Activated CD8-positive, alpha-beta T cell treated with anti-CD3 and anti-CD28 coated beads, Interleukin-2, amount 10 ng/mL, durations not matched to agents 7 days and 5 days (primary cell): ENCODE data around the gene FFAR3. TPM values are rescaled to one million over a fixed set of nuclear protein-coding genes. Genes with fewer than 3 reads are reported as not detected.

Experiments
- ATAC-seq: fragments of 150-1000 bp; cut with Tn5 transposase; one replicate; pipeline ENCODE4 v1.10.0; 2021; ENCODE audit warnings: moderate library complexity
- CTCF ChIA-PET: fragments of 350-600 bp; sonication (Branson Sonifier 250); formaldehyde crosslinking; loops from one replicate; lab custom pipeline; 2021; ENCODE audit warnings: antibody characterized with exemption; lab: Charles Lee
- POLR2A ChIA-PET: fragments of 350-600 bp; sonication (Branson Sonifier 250); formaldehyde crosslinking; loops from one replicate; lab custom pipeline; 2021; ENCODE audit warnings: antibody characterized with exemption; lab: Charles Lee
- DNase-seq: peaks from one replicate; pipeline ENCODE4 v3.0.0-alpha.2; 2020
- H3K27ac Mint-ChIP-seq: one replicate; pipeline ENCODE4 v1.8.0; 2021; ENCODE audit warnings: mild to moderate bottlenecking, mixed read lengths
- H3K27me3 Mint-ChIP-seq: one replicate; pipeline ENCODE4 v1.8.0; 2021; ENCODE audit warnings: low read depth, mixed read lengths
- H3K36me3 Mint-ChIP-seq: one replicate; pipeline ENCODE4 v1.8.0; 2021; ENCODE audit warnings: low read depth, mixed read lengths
- H3K4me1 Mint-ChIP-seq: one replicate; pipeline ENCODE4 v1.8.0; 2021; ENCODE audit warnings: low read depth, mixed read lengths
- H3K4me3 Mint-ChIP-seq: one replicate; pipeline ENCODE4 v1.8.0; 2021; ENCODE audit warnings: mild to moderate bottlenecking, mixed read lengths
- H3K9me3 Mint-ChIP-seq: one replicate; pipeline ENCODE4 v1.8.0; 2022; ENCODE audit warnings: mixed read lengths; ENCODE audit not compliant: insufficient read depth
- total RNA-seq, 2 experiments: library from RNA; stranded (reverse); gene quantifications; one replicate each; pipeline ENCODE4 v1.2.3, GENCODE V29; 2021

Gene FFAR3
- total RNA-seq, 2 experiments from 2014 or later = not detected

DNA sequence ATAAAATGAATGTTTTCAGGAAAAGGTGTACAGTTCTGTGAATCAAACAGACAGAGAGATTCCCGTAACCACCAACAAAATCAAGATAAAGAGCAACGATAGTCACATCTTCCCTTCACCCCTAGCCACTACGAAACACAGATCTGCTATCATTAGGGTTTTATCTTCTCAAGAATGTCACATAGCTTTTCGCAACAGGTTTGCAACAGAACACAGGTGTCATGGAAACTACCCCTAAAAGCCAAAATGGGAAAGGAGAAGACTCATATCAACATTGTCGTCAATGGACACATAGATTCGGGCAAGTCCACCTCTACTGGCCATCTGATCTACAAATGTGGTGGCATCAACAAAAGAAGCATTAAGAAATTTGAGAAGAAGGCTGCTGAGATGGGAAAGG, 23.7 kb downstream of the FFAR3 start:
- DNase-seq (no peak), ATAC-seq (no peak)
- ChIA-PET POLR2A (no interaction called here), CTCF (interaction anchor here (1.0 kb wide), 1 partner anchor 50 kb away, joined by 3 read pairs; no protein-coding TSS in a partner anchor)
- Mint-ChIP-seq H3K36me3 (peaks cover 7% of the 10 kb centered on the region), H3K27me3 (peaks cover 19% of the 10 kb centered on the region), H3K27ac (no peak overlapping the region), H3K4me1 (no peaks in the 10 kb centered on the region), H3K4me3 (no peak overlapping the region), H3K9me3 (peaks cover 5% of the 10 kb centered on the region)

DNA sequence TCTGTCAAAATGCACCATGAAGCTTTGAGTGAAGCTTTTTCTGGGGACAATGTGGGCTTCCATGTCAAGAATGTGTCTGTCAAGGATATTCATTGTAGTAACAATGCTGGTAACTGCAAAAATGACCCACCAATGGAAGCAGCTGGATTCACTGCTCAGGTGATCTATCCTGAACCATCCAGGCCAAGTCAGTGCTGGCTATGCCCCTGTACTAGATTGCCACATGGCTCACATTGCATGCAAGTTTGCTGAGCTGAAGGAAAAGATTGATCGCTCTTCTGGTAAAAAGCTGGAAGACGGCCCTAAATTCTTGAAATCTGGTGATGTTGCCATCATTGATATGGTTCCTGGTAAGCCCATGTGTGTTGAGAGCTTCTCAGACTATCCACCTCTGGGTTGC, 25.3 kb downstream of the FFAR3 start:
- Mint-ChIP-seq H3K4me3 (no peak overlapping the region), H3K27me3 (peaks cover 16% of the 10 kb centered on the region), H3K27ac (no peak overlapping the region), H3K9me3 (peaks cover 7% of the 10 kb centered on the region), H3K36me3 (peaks cover 7% of the 10 kb centered on the region), H3K4me1 (no peaks in the 10 kb centered on the region)
- no peak for DNase-seq
- POLR2A ChIA-PET = no interaction called here
- CTCF ChIA-PET = interaction anchor here (1.6 kb wide), 1 partner anchor 112 kb away, joined by 5 read pairs; no protein-coding TSS in a partner anchor
- no peak for ATAC-seq

- no peak overlapping the region for H3K27ac Mint-ChIP-seq
- H3K9me3 Mint-ChIP-seq = peaks cover 7% of the 10 kb centered on the region
- H3K4me1 Mint-ChIP-seq = no peaks in the 10 kb centered on the region
- H3K36me3 Mint-ChIP-seq = peaks cover 5% of the 10 kb centered on the region
- no peak for DNase-seq
- ChIA-PET POLR2A (no interaction called here), CTCF (interaction anchor here (0.5 to 1.5 kb wide), 2 partner anchors 38 to 106 kb away, joined by 3 to 7 read pairs; no protein-coding TSS in a partner anchor)
- H3K4me3 Mint-ChIP-seq = no peak overlapping the region
- no peak for ATAC-seq
- H3K27me3 Mint-ChIP-seq = peaks cover 14% of the 10 kb centered on the region
Observed at GRCh38 chr19:35388277-35389054, 30.2 kb downstream of the FFAR3 start.

- ChIA-PET CTCF (no interaction called here), POLR2A (no interaction called here)
- H3K27me3 Mint-ChIP-seq = peaks cover 11% of the 10 kb centered on the region
- no peak overlapping the region for H3K27ac Mint-ChIP-seq
- ATAC-seq (no peak), DNase-seq (no peak)
- H3K9me3 Mint-ChIP-seq = peaks cover 7% of the 10 kb centered on the region
- no peaks in the 10 kb centered on the region for H3K4me1 Mint-ChIP-seq
- peaks cover 5% of the 10 kb centered on the region for H3K36me3 Mint-ChIP-seq
- no peak overlapping the region for H3K4me3 Mint-ChIP-seq
Observed at GRCh38 chr19:35389192-35389861, 31.1 kb downstream of the FFAR3 start.

- no peak for DNase-seq
- no peak for ATAC-seq
- CTCF ChIA-PET = no interaction called here
- H3K36me3 Mint-ChIP-seq = no peaks in the 10 kb centered on the region
- no peak overlapping the region for H3K4me3 Mint-ChIP-seq
- no peak overlapping the region for H3K27ac Mint-ChIP-seq
- no peaks in the 10 kb centered on the region for H3K4me1 Mint-ChIP-seq
- H3K27me3 Mint-ChIP-seq = peaks cover 9% of the 10 kb centered on the region
- no peaks in the 10 kb centered on the region for H3K9me3 Mint-ChIP-seq
- POLR2A ChIA-PET = no interaction called here
Observed at GRCh38 chr19:35392742-35393715, 34.8 kb downstream of the FFAR3 start.

DNA sequence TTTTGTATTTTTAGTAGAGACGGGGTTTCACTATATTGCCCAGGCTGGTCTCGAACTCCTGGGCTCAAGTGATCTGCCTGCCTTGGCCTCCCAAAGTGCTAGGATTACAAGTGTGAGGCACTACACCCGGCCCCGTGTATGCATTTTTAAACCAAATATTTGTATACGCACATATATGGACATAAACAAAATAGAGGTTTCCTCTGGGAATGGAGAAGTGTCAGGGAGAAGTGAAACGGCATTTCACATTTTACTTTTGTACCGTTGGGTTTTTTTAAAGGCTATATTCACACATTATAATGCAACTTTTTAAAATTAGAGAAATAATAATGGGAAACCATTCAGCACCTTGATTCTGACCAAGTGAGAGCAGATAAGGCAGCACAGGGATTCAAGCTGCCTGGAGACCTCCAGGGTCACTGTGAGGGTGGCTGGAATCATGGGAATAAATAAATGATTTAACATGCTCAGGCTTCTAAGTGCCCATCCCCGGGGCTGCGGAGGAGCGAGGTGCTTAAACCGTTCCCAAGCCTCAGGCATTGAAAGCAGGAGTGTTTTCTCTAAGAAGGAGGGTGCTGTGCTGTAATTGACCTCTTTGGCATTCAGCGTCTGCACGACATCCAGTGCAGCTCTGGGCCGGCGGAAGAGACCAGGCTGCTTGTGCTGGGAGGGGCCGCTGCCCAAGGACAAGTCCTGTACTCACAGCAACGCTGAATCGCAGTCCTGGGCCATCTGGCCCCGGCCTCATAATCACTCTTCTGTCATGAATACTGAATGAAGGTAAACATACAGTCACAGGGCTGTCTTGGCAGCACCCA, 37.3 kb downstream of the FFAR3 start:
- DNase-seq (no peak), ATAC-seq (no peak)
- peaks cover 9% of the 10 kb centered on the region for H3K27me3 Mint-ChIP-seq
- no peak overlapping the region for H3K27ac Mint-ChIP-seq
- ChIA-PET POLR2A (interaction anchor here (0.6 kb wide), 1 partner anchor 228 kb away, joined by 6 read pairs; no protein-coding TSS in a partner anchor), CTCF (no interaction called here)
- H3K9me3 Mint-ChIP-seq = no peaks in the 10 kb centered on the region
- H3K36me3 Mint-ChIP-seq = no peaks in the 10 kb centered on the region
- H3K4me3 Mint-ChIP-seq = no peak overlapping the region
- no peaks in the 10 kb centered on the region for H3K4me1 Mint-ChIP-seq

DNA sequence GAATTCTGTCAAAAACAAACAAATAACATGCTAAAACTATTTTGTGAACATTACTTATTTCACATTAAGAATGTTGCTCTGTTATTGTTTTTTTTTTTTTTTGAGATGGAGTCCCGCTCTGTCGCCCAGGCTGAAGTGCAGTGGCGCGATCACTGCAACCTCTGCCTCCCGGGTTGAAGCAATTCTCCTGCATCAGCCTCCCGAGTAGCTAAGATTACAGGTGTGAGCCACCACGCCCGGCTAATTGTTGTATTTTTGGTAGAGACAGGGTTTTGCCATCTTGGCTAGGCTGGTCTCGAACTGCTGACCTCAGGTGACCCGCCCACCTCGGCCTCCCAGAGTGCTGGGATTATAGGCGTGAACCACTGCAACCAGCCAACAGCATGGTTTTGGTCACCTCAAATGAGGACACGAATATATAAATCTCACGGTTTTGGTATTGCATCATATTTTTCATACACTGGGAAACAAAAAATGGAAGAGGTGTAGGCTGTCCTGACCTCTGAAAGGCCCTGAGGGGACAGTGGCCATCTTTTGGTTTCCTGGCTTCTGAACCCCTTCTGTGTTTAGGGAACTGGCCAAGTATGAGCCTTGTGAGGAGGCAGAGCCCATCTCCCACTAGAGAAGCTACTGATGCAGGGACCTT, 38.1 kb downstream of the FFAR3 start:
- H3K27me3 Mint-ChIP-seq = peaks cover 6% of the 10 kb centered on the region
- H3K4me1 Mint-ChIP-seq = no peaks in the 10 kb centered on the region
- H3K4me3 Mint-ChIP-seq = no peak overlapping the region
- no peaks in the 10 kb centered on the region for H3K36me3 Mint-ChIP-seq
- no peak for DNase-seq
- no peaks in the 10 kb centered on the region for H3K9me3 Mint-ChIP-seq
- H3K27ac Mint-ChIP-seq = no peak overlapping the region
- no peak for ATAC-seq
- ChIA-PET CTCF (no interaction called here), POLR2A (interaction anchor here (0.6 kb wide), 1 partner anchor 228 kb away, joined by 6 read pairs; no protein-coding TSS in a partner anchor)

DNA sequence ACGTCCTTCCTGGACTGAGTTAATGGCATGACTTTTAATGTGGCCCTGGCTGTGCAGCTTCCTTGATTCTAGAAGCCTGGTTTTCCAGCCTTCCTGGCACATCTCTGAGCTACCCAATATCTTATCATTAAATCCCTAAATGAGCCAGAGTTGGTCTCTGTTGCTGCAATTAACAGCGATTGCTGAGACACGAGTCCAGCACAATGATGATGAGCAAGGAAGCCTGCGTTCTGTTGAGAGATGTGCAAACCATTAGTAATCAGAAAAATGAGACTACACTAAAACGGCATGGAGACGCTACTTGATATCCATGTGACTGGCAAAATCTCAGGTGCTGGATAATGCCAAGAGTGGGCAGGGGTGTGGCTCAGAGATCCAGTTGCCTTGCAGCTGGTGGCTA, 38.8 kb downstream of the FFAR3 start:
- ATAC-seq (no peak), DNase-seq (no peak)
- no peaks in the 10 kb centered on the region for H3K9me3 Mint-ChIP-seq
- no peaks in the 10 kb centered on the region for H3K36me3 Mint-ChIP-seq
- no peak overlapping the region for H3K4me3 Mint-ChIP-seq
- H3K27ac Mint-ChIP-seq = no peak overlapping the region
- CTCF ChIA-PET = no interaction called here
- POLR2A ChIA-PET = no interaction called here
- H3K4me1 Mint-ChIP-seq = no peaks in the 10 kb centered on the region
- H3K27me3 Mint-ChIP-seq = peaks cover 6% of the 10 kb centered on the region

- H3K4me1 Mint-ChIP-seq = peaks cover 2% of the 10 kb centered on the region
- ChIA-PET CTCF (interaction anchor here (0.7 kb wide), 1 partner anchor 64 kb away, joined by 3 read pairs; no protein-coding TSS in a partner anchor), POLR2A (no interaction called here)
- H3K4me3 Mint-ChIP-seq = no peak overlapping the region
- no peaks in the 10 kb centered on the region for H3K36me3 Mint-ChIP-seq
- DNase-seq (no peak), ATAC-seq (no peak)
- H3K27ac Mint-ChIP-seq = no peak overlapping the region
- peaks cover 6% of the 10 kb centered on the region for H3K27me3 Mint-ChIP-seq
- H3K9me3 Mint-ChIP-seq = no peaks in the 10 kb centered on the region
Observed at GRCh38 chr19:35398570-35398969, 40.3 kb downstream of the FFAR3 start.

GRCh38 chr19:35399231-35399630, 41.0 kb downstream of the FFAR3 start:
- ATAC-seq (no peak), DNase-seq (no peak)
- POLR2A ChIA-PET = no interaction called here
- H3K9me3 Mint-ChIP-seq = no peaks in the 10 kb centered on the region
- no peaks in the 10 kb centered on the region for H3K36me3 Mint-ChIP-seq
- CTCF ChIA-PET = no interaction called here
- H3K27me3 Mint-ChIP-seq = peaks cover 6% of the 10 kb centered on the region
- H3K27ac Mint-ChIP-seq = no peak overlapping the region
- no peak overlapping the region for H3K4me3 Mint-ChIP-seq
- H3K4me1 Mint-ChIP-seq = peaks cover 2% of the 10 kb centered on the region
